ENCODE data around the gene CATSPERZ.

The CATSPERZ gene

GRCh38 chr11:64285885-64286800 is 14.0 kb upstream of the CATSPERZ start:
- no peak for DNase-seq

- DNase-seq = no peak
Observed at GRCh38 chr11:64286801-64287159, 13.4 kb upstream of the CATSPERZ start.

- no peak for DNase-seq
Observed at GRCh38 chr11:64287676-64288352, 12.3 kb upstream of the CATSPERZ start.

DNA sequence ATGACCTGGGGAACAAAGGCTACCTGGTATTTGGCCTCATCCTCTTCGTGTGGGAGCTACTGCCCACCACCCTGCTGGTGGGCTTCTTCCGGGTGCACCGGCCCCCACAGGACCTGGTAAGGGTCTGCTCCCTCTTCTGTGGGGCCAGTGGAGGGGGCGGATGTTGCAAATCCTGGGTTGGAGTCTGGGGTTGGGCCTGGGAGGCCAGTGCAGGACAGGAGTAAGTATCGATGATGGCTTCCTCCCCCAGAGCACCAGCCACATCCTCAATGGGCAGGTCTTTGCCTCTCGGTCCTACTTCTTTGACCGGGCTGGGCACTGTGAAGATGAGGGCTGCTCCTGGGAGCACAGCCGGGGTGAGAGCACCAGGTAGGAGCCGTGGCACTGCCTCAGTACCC is 11.8 kb upstream of the CATSPERZ start:
- DNase-seq = no peak

- DNase-seq = no peak
Observed at GRCh38 chr11:64289002-64289564, 11.1 kb upstream of the CATSPERZ start.

DNA sequence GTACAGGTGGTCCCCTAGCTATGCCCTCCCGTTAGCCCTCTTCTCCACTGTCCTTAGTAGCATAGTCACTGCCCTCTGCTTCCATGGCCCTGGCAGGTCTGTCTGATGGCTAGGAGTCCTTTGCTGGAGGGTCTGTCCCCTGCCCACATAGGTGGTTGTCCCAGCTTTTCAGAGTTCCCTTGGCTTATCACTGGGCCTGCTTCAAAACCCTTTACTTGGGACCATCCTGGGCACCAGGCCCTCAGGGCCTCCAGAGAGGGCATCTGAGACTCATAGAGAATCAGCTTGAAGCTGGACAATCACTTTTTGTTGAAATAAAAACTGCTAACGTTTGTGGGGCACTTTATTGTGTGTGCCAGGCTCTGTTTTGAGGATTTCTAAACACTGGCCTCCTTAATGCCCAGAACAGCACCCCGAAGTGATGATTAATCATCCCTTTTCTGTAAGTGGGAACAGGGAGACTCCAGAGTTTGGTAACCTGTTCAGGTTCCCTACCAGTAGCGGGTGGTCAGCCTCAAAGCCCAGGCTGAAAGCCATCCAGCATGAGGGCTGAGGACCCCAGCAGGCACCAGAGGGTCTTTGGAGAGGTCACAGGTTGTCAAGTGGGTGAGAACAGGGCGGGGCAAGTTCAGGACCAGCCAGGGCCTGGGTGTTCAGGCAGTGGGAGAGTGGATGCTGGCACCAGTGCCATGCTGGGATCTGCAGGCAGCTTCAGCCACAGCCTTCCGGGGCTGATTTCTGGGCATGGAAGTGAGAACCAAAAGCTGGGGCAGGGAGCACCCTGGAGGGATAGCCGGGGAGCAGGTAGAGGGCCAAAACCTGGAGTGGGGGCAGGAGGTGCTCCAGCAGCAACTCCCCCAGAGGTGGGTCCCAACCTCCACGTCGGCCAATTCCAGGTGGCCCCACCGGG is 9.6 kb upstream of the CATSPERZ start:
- DNase-seq = no peak

- DNase-seq = no peak
Observed at GRCh38 chr11:64291262-64291751, 8.9 kb upstream of the CATSPERZ start, which contains the start of gene KCNK4. Gene KCNK4 (plus strand): TSS chr11:64291302. CDS start chr11:64293019, 1,717 bp downstream.

DNA sequence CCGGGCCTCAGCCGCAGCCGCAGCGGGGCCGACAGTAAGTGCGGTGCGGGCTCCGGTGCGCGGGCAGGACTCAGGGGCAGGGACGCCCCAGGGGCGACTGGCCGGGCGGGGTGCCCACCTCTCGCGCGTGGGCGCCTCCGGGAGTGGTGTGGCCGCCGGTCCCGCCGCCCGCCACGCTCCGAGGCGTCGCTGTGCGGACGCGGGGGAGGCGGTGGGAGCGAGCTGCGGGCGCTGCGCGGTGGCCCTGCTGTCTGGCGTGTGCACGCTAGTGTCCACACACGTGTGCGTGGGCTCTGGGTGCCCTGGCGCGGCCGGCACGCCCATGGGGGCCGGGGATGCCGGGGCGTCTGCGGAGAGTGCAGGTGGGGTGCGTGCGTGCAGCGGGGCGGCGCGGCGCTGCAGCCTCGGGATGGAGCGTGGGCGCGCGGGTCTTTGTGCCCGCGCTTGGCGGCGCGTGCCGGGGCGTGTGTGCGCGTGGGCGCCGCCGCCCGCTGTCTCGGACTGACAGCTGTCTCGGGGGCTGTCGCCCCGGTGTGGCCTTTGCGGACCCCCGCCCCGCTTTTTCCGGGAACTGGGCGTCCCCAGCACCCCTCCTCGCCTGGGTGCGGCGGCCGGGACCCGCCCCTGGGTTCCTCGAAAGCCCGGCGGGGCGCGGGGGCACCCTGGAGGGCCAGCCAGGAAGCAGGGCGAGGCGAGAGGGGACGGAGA is 8.3 kb upstream of the CATSPERZ start:
- no peak for DNase-seq

GRCh38 chr11:64292460-64293254 is 7.5 kb upstream of the CATSPERZ start:
- no peak for DNase-seq

- DNase-seq = no peak
Observed at GRCh38 chr11:64294774-64295173, 5.4 kb upstream of the CATSPERZ start.

- DNase-seq = no peak
Observed at GRCh38 chr11:64295760-64296159, 4.4 kb upstream of the CATSPERZ start.

DNA sequence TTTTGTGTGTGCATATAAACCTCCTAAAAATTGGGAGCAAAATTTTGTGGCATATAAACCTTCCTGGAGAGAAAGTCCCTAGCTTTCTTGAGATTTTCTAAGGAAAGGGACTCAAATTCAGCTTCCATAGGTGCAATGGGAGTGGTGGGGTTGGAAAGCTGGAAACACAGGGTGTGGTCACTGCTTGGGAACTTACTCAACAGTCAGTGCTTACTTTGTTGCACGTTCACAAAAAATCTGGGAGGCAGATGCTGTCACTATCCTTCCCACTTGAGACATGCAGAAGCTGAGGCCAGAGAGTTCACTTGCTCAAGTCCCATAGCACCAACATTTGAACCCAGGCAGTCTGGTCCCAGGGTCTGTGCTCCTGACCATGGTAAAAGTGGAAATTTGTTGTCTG is 3.9 kb upstream of the CATSPERZ start:
- no peak for DNase-seq

DNA sequence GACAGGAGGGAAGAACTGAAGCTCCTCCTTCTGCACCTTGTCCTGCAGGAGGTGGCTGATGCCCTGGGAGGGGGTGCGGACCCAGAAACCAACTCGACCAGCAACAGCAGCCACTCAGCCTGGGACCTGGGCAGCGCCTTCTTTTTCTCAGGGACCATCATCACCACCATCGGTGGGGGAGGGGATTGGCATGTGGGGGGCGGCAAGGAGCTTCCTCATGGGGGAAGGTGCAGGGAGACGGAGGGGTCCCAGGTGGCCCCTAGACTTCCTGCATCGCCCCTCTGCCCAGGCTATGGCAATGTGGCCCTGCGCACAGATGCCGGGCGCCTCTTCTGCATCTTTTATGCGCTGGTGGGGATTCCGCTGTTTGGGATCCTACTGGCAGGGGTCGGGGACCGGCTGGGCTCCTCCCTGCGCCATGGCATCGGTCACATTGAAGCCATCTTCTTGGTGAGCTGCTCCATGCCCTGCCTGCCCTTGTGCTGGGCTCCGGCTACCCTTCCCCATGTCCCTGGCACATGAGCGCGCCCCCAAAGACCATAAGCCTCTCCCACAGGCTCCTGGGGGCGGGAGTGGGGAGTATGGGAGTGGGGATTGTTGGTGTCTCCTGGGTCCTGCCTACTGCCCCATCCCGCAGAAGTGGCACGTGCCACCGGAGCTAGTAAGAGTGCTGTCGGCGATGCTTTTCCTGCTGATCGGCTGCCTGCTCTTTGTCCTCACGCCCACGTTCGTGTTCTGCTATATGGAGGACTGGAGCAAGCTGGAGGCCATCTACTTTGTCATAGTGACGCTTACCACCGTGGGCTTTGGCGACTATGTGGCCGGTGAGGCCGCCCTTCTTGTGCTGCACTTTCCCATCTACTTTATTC is 3.1 kb upstream of the CATSPERZ start:
- DNase-seq = no peak

- no peak for DNase-seq
Observed at GRCh38 chr11:64297699-64298358, 2.3 kb upstream of the CATSPERZ start.

DNA sequence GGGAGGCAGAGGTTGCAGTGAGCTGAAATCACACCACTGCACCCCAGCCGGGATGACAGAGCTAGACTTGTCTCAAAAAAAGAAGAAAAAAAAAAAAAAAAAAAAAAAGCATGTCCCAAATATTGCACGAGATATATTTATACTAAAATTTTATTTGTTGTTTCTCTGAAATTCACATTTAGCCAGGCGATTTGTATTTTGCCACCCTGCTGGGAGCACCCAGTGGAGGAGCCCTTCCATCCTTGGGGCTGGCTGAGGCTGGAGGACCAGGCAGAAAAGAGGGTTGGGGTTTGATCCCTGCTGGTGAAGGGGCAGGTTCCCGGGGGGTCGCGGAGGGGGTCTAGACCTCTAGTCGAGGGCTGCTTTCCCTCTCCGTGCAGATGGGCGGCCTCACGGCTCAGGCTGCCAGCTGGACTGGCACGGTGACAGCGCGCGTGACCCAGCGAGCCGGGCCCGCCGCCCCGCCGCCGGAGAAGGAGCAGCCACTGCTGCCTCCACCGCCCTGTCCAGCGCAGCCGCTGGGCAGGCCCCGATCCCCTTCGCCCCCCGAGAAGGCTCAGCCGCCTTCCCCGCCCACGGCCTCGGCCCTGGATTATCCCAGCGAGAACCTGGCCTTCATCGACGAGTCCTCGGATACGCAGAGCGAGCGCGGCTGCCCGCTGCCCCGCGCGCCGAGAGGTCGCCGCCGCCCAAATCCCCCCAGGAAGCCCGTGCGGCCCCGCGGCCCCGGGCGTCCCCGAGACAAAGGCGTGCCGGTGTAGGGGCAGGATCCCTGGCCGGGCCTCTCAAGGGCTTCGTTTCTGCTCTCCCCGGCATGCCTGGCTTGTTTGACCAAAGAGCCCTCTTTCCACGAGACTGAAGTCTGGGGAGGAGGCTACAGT is 952 bp upstream of the CATSPERZ start:
- no peak for DNase-seq

GRCh38 chr11:64303109-64304031 is 3.2 kb downstream of the CATSPERZ start:
- no peak for DNase-seq

DNA sequence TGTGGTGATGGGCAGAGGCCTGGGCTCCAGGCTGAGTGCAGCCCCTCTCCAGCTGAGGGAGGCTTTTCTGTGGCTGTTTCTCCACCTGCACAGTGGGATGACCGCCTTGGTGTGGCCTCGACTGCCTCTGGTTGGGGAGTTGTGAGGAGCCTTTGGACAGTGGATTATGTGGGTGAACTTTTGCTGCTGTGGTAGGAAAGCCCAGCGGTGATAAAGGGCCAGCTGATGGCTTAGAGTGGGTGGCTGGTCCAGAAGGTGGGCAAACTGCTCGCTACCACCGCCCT is 3.8 kb downstream of the CATSPERZ start:
- no peak for DNase-seq
